Spinal cord (tissue), 10 donors: Measurements from ENCODE around the gene CYBA. TPM values are rescaled to one million over a fixed set of nuclear protein-coding genes. Genes with fewer than 3 reads are reported as not detected.

Experiments
- DNase-seq, 6 donors: peaks; one replicate each; pipeline versions ENCODE4 v3.0.0 to v3.0.0-alpha.2; 2013 to 2015; ENCODE audit warnings: low spot score in 6 of 6, low read depth in 4 of 6
- H3K27ac ChIP-seq: one replicate; pipeline ENCODE4 v1.5.1; 2013; ENCODE audit warnings: low read depth, low read length, control low read depth
- H3K27me3 ChIP-seq: one replicate; pipeline ENCODE4 v1.6.1; 2013; ENCODE audit warnings: low read length; ENCODE audit not compliant: control insufficient read depth, insufficient read depth
- H3K36me3 ChIP-seq: one replicate; pipeline ENCODE4 v1.6.1; 2013; ENCODE audit warnings: low read length; ENCODE audit not compliant: control insufficient read depth, insufficient read depth
- H3K4me1 ChIP-seq: one replicate; pipeline ENCODE4 v1.6.1; 2013; ENCODE audit warnings: low read length; ENCODE audit not compliant: control insufficient read depth, insufficient read depth
- H3K4me3 ChIP-seq: one replicate; pipeline ENCODE4 v1.5.1; 2013; ENCODE audit warnings: low read depth, low read length, control low read depth
- H3K9me3 ChIP-seq: one replicate; pipeline ENCODE4 v1.6.1; 2013; ENCODE audit warnings: low read length; ENCODE audit not compliant: control insufficient read depth, insufficient read depth
- WGBS: methylation state at CpG from one replicate; pipeline ENCODE4 v1.1.5; 2013; ENCODE audit warnings: missing lambda C conversion rate; ENCODE audit not compliant: insufficient coverage; 5-methylcytosine and 5-hydroxymethylcytosine counted together
- polyA plus RNA-seq, 2 donors: library from polyadenylated mRNA; unstranded; fragments of 120-200 nt; gene quantifications; one replicate each; pipeline ENCODE4 v1.2.1, GENCODE V29; 2013; ENCODE audit not compliant: insufficient read length in 2 of 2
- total RNA-seq, 2 donors: library from RNA; depleted of rRNA in 1 of 2; stranded (reverse); fragments of 120-200 nt in 1 of 2; fragments of >200 nt in 1 of 2; gene quantifications; one replicate each; pipeline versions ENCODE4 v1.2.3 to v1.2.4, GENCODE V29; 2013 to 2014
- donor health status: healthy.

The CYBA gene
- total and polyA plus RNA-seq, 4 donors, result 58.5 to 147 (median 67.1) TPM

DNA sequence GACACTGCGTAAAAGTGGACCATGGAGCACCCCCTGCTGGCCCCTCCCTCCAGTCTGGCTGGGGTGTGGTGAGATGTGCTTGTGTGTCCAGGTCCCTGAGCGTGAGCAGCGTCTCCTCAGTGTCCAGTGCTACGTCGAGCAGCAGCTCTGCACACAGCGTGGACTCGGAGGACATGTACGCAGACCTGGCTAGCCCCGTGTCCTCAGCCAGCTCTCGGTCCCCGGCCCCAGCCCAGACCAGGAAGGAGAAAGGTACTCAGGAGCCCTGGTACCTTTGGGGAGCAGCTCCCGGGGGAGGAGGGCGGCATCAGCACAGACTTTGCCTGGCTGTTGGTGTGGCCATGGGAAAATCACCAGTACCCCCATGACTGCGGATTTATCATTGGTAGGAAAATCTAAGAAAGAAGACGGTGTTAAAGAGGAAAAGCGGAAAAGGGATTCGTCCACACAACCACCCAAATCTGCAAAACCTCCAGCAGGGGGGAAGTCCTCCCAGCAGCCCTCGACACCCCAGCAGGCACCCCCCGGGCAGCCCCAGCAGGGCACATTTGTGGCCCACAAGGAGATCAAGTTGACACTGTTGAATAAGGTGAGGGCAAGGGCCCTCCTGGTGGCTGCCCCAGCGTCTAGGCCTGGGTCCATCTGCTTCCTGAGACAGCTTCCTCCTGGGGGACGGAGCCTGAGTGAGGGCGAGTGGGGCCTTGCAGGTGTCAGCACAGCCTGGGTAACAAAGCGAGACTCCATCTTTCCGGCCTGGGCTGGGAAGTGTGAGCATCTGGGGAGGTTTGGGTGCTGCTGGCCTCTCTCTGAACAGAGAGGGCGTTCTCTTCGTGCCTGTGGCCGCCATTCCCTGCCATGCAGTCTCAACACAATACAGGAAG, 23.1 kb downstream of the CYBA start:
- H3K4me3 ChIP-seq, result no peak overlapping the region
- no peaks in the 10 kb centered on the region for H3K27me3 ChIP-seq
- H3K36me3 ChIP-seq, result peaks cover 94% of the 10 kb centered on the region
- H3K4me1 ChIP-seq, result no peaks in the 10 kb centered on the region
- no peak for DNase-seq
- no peaks in the 10 kb centered on the region for H3K9me3 ChIP-seq
- WGBS, result 99% methylated on average over 20 of the region's 27 CpGs
- no peak overlapping the region for H3K27ac ChIP-seq

GRCh38 chr16:88626646-88627045, 24.2 kb downstream of the CYBA start:
- no peak for DNase-seq
- Histone ChIP-seq H3K27ac (no peak overlapping the region), H3K27me3 (no peaks in the 10 kb centered on the region), H3K4me3 (no peak overlapping the region), H3K9me3 (no peaks in the 10 kb centered on the region), H3K36me3 (peaks cover 92% of the 10 kb centered on the region), H3K4me1 (no peaks in the 10 kb centered on the region)
- 83% methylated on average over 8 of the region's 9 CpGs for WGBS

DNA sequence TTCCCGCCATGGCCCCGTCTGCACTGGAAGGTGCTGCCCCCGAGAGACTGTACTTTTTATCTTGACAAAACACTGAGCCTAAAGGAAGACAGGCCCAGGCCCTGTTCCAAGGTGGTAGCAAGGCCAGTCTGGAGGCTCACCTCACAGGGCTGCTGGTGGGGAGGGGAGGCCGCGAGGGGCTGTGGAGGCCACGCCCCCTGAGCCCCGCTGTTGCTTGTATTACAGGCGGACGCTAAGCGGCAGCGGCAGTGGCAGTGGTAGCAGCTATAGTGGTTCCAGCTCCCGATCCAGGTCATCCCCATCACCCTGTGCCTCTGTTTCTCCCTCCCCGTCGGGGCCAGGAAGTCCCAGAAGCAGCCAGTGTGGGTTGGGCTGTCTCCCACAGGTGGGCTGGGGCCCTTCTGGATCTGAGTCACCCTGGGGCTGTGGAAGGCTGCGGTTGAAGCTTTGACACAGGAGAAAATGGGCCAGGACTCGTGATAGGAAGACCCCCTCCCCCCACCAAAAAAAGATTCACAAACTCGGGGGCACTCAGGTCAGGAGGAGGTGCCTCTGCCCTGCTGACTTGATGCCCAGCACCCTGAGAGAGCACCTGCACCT, 25.8 kb downstream of the CYBA start:
- WGBS, result 78% methylated on average over 7 of the region's 17 CpGs
- Histone ChIP-seq H3K4me1 (no peaks in the 10 kb centered on the region), H3K4me3 (no peak overlapping the region), H3K36me3 (peaks cover 79% of the 10 kb centered on the region), H3K9me3 (no peaks in the 10 kb centered on the region), H3K27me3 (no peaks in the 10 kb centered on the region), H3K27ac (no peak overlapping the region)
- DNase-seq, result no peak

DNA sequence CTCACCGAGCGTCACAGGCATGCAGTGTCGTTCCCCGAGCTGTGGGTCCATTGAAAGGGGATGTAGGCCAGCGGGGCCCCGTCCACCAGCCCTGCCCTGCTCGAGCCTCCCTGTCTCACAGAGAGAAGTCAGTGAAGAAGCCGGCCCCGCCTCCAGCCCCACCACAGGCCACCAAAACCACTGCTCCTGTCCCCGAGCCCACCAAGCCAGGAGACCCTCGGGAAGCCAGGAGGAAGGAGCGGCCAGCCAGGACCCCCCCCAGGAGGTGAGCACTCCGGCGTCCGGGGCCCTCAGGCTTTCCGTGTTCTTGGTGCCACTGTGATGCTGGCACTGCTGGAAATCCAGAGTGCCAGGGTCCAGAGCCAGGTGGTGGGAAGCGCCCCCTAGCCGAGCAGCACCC, 26.4 kb downstream of the CYBA start:
- H3K4me1 ChIP-seq, result peaks cover under 1% of the 10 kb centered on the region
- H3K36me3 ChIP-seq, result peaks cover 75% of the 10 kb centered on the region
- 93% methylated on average over 13 of the region's 18 CpGs for WGBS
- no peaks in the 10 kb centered on the region for H3K27me3 ChIP-seq
- no peak for DNase-seq
- no peak overlapping the region for H3K4me3 ChIP-seq
- H3K27ac ChIP-seq, result no peak overlapping the region
- no peaks in the 10 kb centered on the region for H3K9me3 ChIP-seq

DNA sequence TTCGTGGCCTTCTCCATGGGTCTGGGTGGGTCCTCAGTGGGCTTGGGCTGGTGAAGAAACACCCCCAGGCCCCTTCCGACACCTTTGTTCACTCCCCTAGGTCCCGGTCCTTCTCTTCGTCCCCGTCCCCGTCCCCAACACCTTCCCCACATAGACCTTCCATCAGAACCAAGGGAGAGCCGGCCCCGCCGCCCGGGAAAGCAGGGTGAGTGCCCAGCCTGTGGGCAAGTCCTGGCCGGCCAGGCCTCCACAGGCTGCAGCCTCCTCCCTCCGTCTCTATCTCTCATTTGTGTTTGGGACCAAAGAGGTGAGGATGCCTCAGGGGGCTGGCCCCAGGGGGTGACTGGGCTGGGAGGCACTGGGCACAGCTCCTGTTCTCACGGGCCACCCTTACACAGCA, 27.0 kb downstream of the CYBA start:
- no peaks in the 10 kb centered on the region for H3K9me3 ChIP-seq
- DNase-seq, result no peak
- H3K27ac ChIP-seq, result no peak overlapping the region
- peaks cover 4% of the 10 kb centered on the region for H3K4me1 ChIP-seq
- 100% methylated on average over 7 of the region's 13 CpGs for WGBS
- H3K4me3 ChIP-seq, result no peak overlapping the region
- H3K27me3 ChIP-seq, result no peaks in the 10 kb centered on the region
- peaks cover 79% of the 10 kb centered on the region for H3K36me3 ChIP-seq

DNA sequence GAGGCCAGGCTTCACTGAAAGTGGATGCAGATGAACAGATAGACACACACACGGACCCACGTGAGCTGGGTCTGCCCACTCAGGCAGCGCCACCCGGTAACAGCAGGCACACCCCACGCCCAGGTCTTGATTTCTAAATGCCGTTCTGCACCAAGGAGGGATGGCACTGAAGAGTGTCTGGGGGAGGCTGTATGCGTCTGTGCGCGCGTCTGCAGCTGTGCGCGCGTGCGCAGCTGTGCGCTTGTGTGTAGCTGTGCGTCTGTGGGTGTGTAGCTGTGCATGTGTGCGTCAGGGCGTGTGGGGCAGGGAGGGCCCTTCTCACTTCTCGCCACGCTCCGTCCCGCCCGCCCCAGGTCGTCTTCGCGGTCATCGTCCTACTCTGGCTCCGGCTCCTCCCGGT, 28.0 kb downstream of the CYBA start:
- Histone ChIP-seq H3K9me3 (no peaks in the 10 kb centered on the region), H3K27ac (no peak overlapping the region), H3K4me1 (peaks cover 10% of the 10 kb centered on the region), H3K27me3 (no peaks in the 10 kb centered on the region), H3K4me3 (no peak overlapping the region), H3K36me3 (peaks cover 79% of the 10 kb centered on the region)
- 97% methylated on average over 25 of the region's 29 CpGs for WGBS
- DNase-seq, result no peak

DNA sequence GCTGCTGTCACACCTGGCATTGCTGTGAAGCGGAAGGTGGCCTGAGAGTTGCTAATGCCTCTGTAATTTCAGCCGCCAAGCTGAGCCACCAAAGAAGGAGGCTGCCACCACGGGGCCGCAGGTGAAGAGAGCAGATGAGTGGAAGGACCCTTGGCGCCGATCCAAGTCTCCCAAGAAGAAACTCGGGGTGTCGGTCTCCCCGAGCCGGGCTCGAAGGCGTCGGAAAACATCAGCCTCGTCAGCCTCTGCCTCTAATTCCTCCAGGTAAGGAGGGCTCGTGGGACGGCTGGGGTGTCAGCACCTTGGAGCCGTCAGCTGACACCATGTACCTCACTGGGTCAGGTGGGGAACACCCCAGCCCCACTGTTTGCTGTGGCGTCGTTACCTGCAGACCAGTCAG, 28.7 kb downstream of the CYBA start:
- 97% methylated on average over 19 of the region's 19 CpGs for WGBS
- H3K4me3 ChIP-seq, result no peak overlapping the region
- peaks cover 79% of the 10 kb centered on the region for H3K36me3 ChIP-seq
- H3K27ac ChIP-seq, result no peak overlapping the region
- DNase-seq, result no peak
- peaks cover 10% of the 10 kb centered on the region for H3K4me1 ChIP-seq
- no peaks in the 10 kb centered on the region for H3K27me3 ChIP-seq
- H3K9me3 ChIP-seq, result no peaks in the 10 kb centered on the region

DNA sequence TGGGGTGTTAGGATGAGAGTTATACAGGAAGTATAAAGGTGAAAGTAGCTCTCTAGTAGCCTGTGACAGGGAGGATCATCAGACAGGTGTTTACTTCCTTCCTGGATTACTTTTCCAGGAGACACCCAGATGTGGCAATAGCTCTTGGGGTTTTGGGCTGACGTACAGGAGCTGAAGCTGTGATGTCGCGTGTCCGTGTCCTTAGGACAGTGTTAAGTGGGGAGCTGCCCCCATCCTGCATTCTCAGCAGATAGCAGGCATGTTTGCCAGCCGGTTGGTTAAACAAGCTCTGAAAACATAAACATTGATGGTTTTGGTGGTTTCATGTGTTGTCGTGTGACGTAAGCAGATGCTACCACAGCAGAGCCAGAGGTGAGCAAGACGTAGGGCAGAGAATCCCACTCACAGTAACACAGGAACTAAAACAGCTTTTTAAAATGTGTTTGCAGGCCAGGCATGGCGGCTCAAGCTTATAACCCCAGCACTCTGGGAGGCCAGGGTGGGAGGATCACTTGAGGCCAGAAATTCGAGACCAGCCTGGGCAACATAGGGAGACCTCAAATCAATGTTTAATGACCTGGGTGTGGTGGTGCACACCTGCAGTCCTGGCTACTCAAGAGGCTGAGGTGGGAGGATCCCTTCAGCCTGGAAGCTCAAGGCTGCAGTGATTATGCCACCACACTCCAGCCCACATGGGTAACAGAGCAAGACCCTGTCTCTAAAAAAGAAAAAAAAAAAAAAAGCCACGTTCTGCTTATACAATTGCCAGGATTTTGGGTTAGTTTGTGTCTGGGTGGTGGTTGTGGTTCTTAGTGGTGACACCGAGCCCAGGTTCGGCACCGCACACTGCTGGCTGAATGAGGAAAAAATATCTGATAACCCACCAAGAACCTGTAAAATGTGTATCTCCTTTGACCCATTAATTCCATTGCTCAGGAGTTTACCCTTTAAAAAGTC, 30.7 kb downstream of the CYBA start:
- H3K27me3 ChIP-seq, result no peaks in the 10 kb centered on the region
- H3K9me3 ChIP-seq, result no peaks in the 10 kb centered on the region
- H3K36me3 ChIP-seq, result peaks cover 80% of the 10 kb centered on the region
- peaks cover 12% of the 10 kb centered on the region for H3K4me1 ChIP-seq
- no peak overlapping the region for H3K4me3 ChIP-seq
- over 99% methylated on average over 9 of the region's 14 CpGs for WGBS
- no peak overlapping the region for H3K27ac ChIP-seq
- no peak for DNase-seq

DNA sequence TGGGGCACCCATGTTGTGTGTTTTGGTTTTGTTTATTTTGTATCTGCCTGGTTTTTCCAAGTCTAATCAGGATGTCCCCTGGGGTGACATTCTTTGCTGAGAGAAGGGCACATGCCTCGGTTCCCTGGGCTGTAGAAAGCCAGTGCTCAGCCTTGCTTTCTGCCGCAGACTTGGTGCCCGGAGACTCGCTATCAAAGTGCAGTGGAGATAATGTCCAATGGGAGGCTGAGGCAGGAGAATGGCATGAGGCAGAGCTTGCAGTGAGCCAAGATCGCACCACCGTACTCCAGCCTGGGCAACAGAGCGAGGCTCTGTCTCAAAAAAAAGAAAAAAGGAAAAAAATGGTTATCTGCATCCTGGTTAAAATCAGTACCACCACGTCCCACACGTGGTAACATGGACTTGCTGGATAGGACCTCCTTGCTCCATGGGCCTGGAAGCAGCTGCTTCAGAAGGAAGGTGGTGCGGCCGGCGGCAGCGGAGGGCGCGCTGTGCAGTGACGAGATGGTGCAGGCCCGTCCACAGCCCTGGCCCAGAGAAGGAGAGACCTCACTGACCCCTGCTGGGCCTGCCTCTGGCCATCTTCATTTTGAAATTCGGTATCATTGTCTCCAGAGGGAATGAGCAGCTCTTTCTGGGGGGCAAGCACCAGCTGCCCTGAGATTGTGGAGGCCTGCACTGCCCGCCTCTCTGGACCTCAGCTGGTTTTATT, 31.7 kb downstream of the CYBA start:
- Histone ChIP-seq H3K27me3 (no peaks in the 10 kb centered on the region), H3K4me1 (peaks cover 18% of the 10 kb centered on the region), H3K9me3 (no peaks in the 10 kb centered on the region), H3K4me3 (no peak overlapping the region), H3K27ac (no peak overlapping the region), H3K36me3 (peaks cover 78% of the 10 kb centered on the region)
- DNase-seq, result no peak
- 90% methylated on average over 19 of the region's 19 CpGs for WGBS
